Vagina (tissue), 2 donors: ENCODE results near the gene HHATL. TPM values are rescaled to one million over a fixed set of nuclear protein-coding genes. Genes with fewer than 3 reads are reported as not detected.

Experiments
- DNase-seq, 2 donors: peaks; one replicate each; pipeline ENCODE4 v3.0.0-alpha.2; 2017; ENCODE audit errors: extremely low spot score in 2 of 2
- H3K27ac ChIP-seq: fragments of 200-600 bp; sonication (generic); one replicate; pipeline ENCODE4 v1.5.1; 2019
- H3K27me3 ChIP-seq: fragments of 200-600 bp; sonication (generic); one replicate; pipeline ENCODE4 v1.5.1; 2019
- H3K36me3 ChIP-seq, 2 donors: fragments of 200-600 bp; sonication (generic); one replicate each; pipeline ENCODE4 v1.5.1; 2017 to 2019
- H3K4me1 ChIP-seq: fragments of 200-600 bp; sonication (generic); one replicate; pipeline ENCODE4 v1.5.1; 2019
- H3K4me3 ChIP-seq, 2 donors: fragments of 200-600 bp; sonication (generic); 1 replicate in 1 of 2; 2 replicates in 1 of 2; pipeline ENCODE4 v1.5.1; 2016 to 2019
- H3K9me3 ChIP-seq: fragments of 200-600 bp; sonication (generic); one replicate; pipeline ENCODE4 v1.5.1; 2019
- POLR2A ChIP-seq, 2 donors: fragments of 450-650 bp; IDR thresholded peaks; one replicate each; pipeline ENCODE4 v1.6.1; 2017; ENCODE audit warnings: antibody characterized with exemption in 2 of 2, mild to moderate bottlenecking in 2 of 2, moderate library complexity in 2 of 2
- POLR2AphosphoS5 ChIP-seq, 2 donors: sonication (generic); formaldehyde crosslinking; IDR thresholded peaks; one replicate each; pipeline ENCODE4 v1.9.0; 2017; ENCODE audit warnings: antibody characterized with exemption in 2 of 2, mild to moderate bottlenecking in 2 of 2, low read depth in 1 of 2; ENCODE audit not compliant: insufficient read depth in 1 of 2
- intact Hi-C: fragments of 100-400 bp; cut with DNase I; formaldehyde crosslinking; loops from one replicate; pipeline ENCODE4 v1.15.1; 2023
- total RNA-seq: library from RNA; depleted of rRNA; stranded (reverse); fragments of >200 nt; gene quantifications from one replicate; pipeline ENCODE4 v1.2.3, GENCODE V29; 2016
- TF ChIP-seq, protein P1 (sequence below), 3 experiments: fragments of 450-650 bp in 2 of 3; fragments of 200-600 bp in 1 of 3; sonication (generic) in 1 of 3; IDR thresholded peaks; one replicate each; pipeline ENCODE4 v1.5.1; 2017 to 2019; ENCODE audit warnings: antibody characterized with exemption in 3 of 3, mild to moderate bottlenecking in 2 of 3, moderate library complexity in 2 of 3

HHATL gene
- total RNA-seq, 1 donor from 2014 or later, result not detected

DNA sequence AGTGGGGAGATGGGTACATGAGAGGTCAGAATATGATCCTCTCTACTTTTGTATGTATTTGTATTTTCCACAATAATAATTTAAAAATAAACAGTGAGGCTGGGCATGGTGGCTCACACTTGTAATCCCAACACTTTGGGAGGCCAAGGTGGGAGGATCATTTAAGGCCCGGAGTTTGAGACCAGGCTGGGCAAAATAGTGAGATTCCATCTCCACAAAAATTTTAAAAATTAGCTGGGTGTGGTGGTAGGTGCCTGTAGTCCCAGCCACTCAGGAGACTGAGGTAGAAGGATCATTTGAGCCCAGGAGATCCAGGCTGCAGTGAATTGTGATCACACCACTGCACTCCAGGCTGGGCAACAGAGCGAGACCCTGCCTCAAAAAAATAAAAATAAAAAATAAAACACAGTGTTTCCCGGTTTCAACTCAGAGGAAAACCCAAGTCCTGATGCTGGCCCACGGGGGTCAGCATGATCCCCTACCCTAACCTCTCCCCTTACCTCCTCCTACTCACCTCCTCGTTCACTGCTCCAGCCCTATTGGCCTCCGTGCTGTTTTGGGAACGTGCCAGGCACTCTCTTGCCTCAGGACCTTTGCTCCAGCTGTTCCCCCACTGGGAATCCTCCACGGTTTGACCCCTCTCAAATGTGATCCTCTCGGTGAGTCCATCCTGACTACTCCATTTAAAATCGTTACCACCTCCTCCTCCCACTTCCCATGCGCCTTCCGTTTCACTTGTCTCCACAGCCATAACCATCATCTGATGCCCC is 20.1 kb downstream of the HHATL start:
- Histone ChIP-seq H3K9me3 (no peaks in the 10 kb centered on the region), H3K4me1 (peaks cover 30% of the 10 kb centered on the region), H3K4me3 (no peak overlapping the region), H3K27me3 (no peaks in the 10 kb centered on the region), H3K27ac (peak overlapping the region; percentile 77), H3K36me3 (no peaks in the 10 kb centered on the region)
- TF ChIP-seq POLR2AphosphoS5 (IDR thresholded peaks at IDR 0.05; ENCODE audit: insufficient read depth in 1 of 2, low read depth in 1 of 2) (no peak), POLR2A (IDR thresholded peaks at IDR 0.05) (no peak)
- TF ChIP-seq, protein P1, sequence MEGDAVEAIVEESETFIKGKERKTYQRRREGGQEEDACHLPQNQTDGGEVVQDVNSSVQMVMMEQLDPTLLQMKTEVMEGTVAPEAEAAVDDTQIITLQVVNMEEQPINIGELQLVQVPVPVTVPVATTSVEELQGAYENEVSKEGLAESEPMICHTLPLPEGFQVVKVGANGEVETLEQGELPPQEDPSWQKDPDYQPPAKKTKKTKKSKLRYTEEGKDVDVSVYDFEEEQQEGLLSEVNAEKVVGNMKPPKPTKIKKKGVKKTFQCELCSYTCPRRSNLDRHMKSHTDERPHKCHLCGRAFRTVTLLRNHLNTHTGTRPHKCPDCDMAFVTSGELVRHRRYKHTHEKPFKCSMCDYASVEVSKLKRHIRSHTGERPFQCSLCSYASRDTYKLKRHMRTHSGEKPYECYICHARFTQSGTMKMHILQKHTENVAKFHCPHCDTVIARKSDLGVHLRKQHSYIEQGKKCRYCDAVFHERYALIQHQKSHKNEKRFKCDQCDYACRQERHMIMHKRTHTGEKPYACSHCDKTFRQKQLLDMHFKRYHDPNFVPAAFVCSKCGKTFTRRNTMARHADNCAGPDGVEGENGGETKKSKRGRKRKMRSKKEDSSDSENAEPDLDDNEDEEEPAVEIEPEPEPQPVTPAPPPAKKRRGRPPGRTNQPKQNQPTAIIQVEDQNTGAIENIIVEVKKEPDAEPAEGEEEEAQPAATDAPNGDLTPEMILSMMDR (IDR thresholded peaks at IDR 0.05), result no peak
- intact Hi-C loops, result no loop called here
- DNase-seq, result no peak

DNA sequence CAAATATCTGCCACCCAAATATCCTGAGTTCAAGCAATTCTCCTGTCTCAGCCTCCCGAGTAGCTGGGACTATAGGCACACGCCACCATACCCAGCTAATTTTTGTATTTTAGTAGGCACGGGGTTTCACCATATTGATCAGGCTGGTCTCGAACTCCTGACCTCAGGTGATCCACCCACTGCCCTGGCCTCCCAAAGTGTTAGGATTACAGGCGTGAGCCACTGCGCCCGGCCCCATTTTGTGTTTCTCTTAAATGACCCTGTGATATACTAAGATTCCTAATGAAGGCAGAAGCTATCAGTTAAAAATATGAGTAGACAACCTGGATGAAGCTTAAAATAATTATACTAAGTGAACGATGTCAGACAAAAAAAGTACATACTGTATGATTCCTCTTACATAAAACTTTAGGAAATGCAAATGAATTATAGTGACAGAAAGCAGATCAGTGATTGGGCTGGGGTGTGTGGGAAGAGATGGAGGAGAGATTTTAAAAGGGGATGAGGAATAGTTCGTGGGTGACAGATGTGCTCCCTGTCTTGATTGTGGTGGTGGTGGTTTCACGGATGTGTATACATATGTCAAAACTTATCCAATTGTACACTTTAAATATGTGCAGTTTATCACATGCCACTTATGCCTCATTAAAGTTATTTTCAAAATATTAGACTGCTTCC is 21.1 kb downstream of the HHATL start:
- H3K4me1 ChIP-seq, result peaks cover 30% of the 10 kb centered on the region
- H3K27ac ChIP-seq, result no peak overlapping the region
- H3K4me3 ChIP-seq, result no peak overlapping the region
- no peaks in the 10 kb centered on the region for H3K9me3 ChIP-seq
- intact Hi-C loops, result no loop called here
- no peaks in the 10 kb centered on the region for H3K36me3 ChIP-seq
- no peaks in the 10 kb centered on the region for H3K27me3 ChIP-seq
- DNase-seq, result no peak
- TF ChIP-seq POLR2A (IDR thresholded peaks at IDR 0.05) (no peak), POLR2AphosphoS5 (IDR thresholded peaks at IDR 0.05; ENCODE audit: insufficient read depth in 1 of 2, low read depth in 1 of 2) (no peak)
- TF ChIP-seq, protein P1 (IDR thresholded peaks at IDR 0.05), result no peak

DNA sequence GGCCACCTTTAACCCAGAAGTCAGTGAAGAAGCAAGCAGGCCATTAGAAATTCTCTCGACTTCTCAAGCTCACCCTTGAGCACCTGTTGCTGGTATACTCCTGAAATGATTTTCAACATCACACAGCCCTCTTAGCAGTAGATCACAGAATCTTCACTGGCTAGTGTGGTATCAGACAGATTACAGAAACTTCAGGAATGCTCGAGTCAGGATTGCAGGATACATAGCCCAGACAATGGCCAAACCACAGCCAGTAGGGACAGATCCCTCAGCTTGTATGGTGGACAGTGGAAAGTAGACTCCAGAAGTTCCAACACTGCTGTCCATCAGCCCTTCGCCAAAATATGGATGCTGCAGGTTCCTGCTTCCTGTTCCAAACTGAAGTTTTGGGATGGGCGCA is 21.8 kb downstream of the HHATL start:
- TF ChIP-seq, protein P1 (IDR thresholded peaks at IDR 0.05), result no peak
- Histone ChIP-seq H3K36me3 (no peaks in the 10 kb centered on the region), H3K4me3 (no peak overlapping the region), H3K27me3 (no peaks in the 10 kb centered on the region), H3K4me1 (peaks cover 25% of the 10 kb centered on the region), H3K27ac (no peak overlapping the region), H3K9me3 (no peaks in the 10 kb centered on the region)
- no peak for DNase-seq
- intact Hi-C loops, result no loop called here

DNA sequence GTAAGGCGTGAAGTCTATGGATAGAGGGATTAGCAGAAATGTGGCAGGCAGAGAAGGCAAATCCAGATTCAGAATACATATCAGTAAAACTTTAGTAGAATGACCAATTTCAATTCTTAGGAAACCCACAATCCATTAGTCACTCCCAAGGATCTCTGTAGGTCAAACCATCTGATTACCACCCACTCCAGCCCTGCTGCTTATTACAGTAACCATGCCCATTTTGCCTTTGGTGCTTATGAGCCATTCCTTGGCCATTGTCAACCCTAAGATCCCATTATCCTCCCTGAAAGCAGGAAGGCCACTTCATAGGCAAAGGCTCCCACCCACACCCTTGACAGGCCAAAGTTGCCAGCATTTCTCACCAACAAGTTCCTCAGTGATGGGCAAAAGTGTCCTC is 22.3 kb downstream of the HHATL start:
- intact Hi-C loops, result no loop called here
- Histone ChIP-seq H3K4me3 (no peak overlapping the region), H3K27me3 (no peaks in the 10 kb centered on the region), H3K4me1 (peaks cover 20% of the 10 kb centered on the region), H3K9me3 (no peaks in the 10 kb centered on the region), H3K27ac (no peak overlapping the region), H3K36me3 (no peaks in the 10 kb centered on the region)
- TF ChIP-seq, protein P1 (IDR thresholded peaks at IDR 0.05), result no peak
- no peak for TF ChIP-seq POLR2AphosphoS5 (IDR thresholded peaks at IDR 0.05; ENCODE audit: insufficient read depth in 1 of 2, low read depth in 1 of 2)
- TF ChIP-seq POLR2A (IDR thresholded peaks at IDR 0.05), result no peak
- no peak for DNase-seq

DNA sequence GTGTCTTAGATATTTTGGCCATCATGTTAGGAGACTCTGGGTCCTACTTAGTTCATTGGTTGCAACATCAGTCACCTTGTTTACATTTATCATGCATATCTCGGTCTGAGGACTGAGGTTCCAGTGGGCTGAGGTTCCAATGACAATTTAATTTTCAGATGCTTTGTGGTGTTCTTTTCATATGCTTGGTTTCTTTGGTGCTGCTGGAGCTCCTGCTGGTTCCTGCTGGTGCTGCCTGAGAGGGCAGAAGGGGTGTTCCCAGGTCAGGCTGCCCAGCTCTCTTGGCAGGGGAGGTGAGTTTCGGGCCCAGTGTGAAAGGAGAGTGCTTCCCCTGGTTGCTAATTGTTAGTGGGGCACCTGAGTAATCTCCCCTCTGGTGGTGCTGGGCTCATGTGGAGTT is 24.2 kb downstream of the HHATL start:
- no peak for DNase-seq
- no peak overlapping the region for H3K4me3 ChIP-seq
- H3K36me3 ChIP-seq, result no peaks in the 10 kb centered on the region
- no peak for TF ChIP-seq POLR2AphosphoS5 (IDR thresholded peaks at IDR 0.05; ENCODE audit: insufficient read depth in 1 of 2, low read depth in 1 of 2)
- TF ChIP-seq POLR2A (IDR thresholded peaks at IDR 0.05), result no peak
- TF ChIP-seq, protein P1 (IDR thresholded peaks at IDR 0.05), result no peak
- intact Hi-C loops, result no loop called here
- H3K9me3 ChIP-seq, result no peaks in the 10 kb centered on the region
- H3K27ac ChIP-seq, result no peak overlapping the region
- peaks cover 3% of the 10 kb centered on the region for H3K4me1 ChIP-seq
- no peaks in the 10 kb centered on the region for H3K27me3 ChIP-seq
